Measurements from ENCODE around the gene AUNIP.

DNA sequence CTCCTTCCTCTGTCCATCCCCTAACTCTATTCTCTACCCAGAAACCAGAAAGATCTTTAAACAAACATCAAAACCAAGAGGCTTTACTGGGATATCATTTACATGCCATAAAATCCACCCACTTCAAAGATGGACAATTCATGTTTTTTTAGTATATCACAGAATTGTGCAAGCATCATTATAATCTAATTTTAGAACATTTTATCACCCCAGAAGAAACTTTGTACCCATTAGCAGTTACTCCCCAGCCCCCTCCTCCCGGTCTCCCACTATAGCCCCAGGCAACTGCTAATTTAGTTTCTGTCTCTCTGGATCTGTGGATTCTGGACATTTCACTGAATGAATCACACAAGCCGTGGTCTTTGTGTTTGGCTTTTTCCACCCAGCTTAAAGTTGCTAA lies 64.0 kb downstream of the AUNIP start:
- no peak for TF ChIP-seq GATA2 (IDR thresholded peaks at IDR 0.05; ENCODE audit: low read depth, low read length)
- TF ChIP-seq GATA3 (IDR thresholded peaks at IDR 0.05; ENCODE audit: low read depth, low read length) = no peak
